Liver (tissue), 2 donors: ENCODE measurements around the gene SPATA13.

Source experiments
- CTCF ChIP-seq: fragments of 150-350 bp; IDR thresholded peaks from 2 replicates; pipeline ENCODE4 v1.5.1; 2017; ENCODE audit warnings: improper control_type of control experiment, low read depth, low read length; ENCODE audit not compliant: missing input control
- TF ChIP-seq, protein P1 (sequence below): IDR thresholded peaks from 2 replicates; pipeline ENCODE4 v1.6.1; 2016; ENCODE audit warnings: antibody characterized with exemption
- donor health status: healthy.

- no peak for TF ChIP-seq CTCF
- TF ChIP-seq, protein P1, sequence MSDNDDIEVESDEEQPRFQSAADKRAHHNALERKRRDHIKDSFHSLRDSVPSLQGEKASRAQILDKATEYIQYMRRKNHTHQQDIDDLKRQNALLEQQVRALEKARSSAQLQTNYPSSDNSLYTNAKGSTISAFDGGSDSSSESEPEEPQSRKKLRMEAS, result peak; percentile 18
Measured at GRCh38 chr13:24215732-24216131, 55.2 kb downstream of the SPATA13 start.
